ENCODE results near the gene HCFC1R1.

HCFC1R1 gene

DNA sequence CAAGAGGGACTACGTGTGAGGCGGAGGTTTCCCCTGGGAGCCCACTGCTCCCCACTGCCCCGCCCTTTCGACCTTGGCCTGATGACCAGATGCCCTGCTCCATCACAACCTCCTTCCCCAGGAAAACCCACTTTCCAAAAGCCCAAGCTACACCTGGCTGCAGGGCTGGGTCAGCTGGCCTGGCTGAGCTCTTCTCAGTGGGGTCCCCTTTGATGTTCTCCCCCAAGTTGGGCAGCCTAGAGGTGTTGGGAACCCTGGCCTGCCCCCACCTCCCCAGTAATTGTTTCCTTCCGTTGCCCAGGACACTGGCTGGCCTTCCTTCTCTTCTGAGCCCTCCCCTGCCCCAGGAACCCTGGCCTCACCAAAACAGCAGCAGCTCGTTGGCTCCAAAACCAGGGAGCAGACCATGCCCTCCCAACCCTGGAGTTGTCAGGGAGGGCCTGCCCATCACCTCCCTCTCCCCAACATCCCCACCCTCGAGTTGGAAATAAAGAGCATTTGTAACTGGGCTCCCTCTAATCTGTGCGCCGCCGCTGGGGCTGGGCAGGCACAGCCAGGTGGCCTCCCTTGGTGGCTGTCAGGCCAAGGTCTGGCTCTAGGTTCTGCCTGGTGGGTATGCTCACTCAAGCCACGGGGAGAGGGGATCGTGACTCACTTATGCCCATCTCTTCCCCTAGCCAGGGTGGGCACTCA, 9.6 kb downstream of the HCFC1R1 start:
- POLR2A ChIA-PET, result interaction anchor here (0.6 kb wide), 1 partner anchor 21 kb away, joined by 9 read pairs; no protein-coding TSS in a partner anchor
- TF ChIP-seq KLF16 (tag by site-specific recombination; IDR thresholded peaks at IDR 0.05), result no peak
- no peak overlapping the region for H3K4me3 ChIP-seq (ENCODE audit: low read depth, low read length)
- no peaks in the 10 kb centered on the region for H3K9me3 ChIP-seq (ENCODE audit: control insufficient read depth, insufficient read depth, low read depth, low read length)
- no peaks in the 10 kb centered on the region for H3K36me3 ChIP-seq (ENCODE audit: control insufficient read depth in 2 of 2, insufficient read depth in 1 of 2, low read length in 2 of 2)
- CTCF ChIA-PET, result interaction anchor here (0.7 kb wide), 1 partner anchor 14 kb away, joined by 3 read pairs; no protein-coding TSS in a partner anchor
- no peak overlapping the region for H3K27ac ChIP-seq (ENCODE audit: extremely low read depth, low read depth, low read length)
- no peaks in the 10 kb centered on the region; the same call in 1 of the 2 replicates for H3K4me1 ChIP-seq (ENCODE audit: control insufficient read depth, insufficient read depth, low read length)

DNA sequence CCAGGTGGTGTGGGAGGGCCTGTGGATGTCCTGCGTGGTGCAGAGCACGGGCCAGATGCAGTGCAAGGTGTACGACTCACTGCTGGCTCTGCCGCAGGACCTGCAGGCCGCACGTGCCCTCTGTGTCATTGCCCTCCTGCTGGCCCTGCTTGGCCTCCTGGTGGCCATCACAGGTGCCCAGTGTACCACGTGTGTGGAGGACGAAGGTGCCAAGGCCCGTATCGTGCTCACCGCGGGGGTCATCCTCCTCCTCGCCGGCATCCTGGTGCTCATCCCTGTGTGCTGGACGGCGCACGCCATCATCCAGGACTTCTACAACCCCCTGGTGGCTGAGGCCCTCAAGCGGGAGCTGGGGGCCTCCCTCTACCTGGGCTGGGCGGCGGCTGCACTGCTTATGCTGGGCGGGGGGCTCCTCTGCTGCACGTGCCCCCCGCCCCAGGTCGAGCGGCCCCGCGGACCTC, 10.2 kb downstream of the HCFC1R1 start:
- POLR2A ChIA-PET, result no interaction called here
- no peak overlapping the region for H3K27ac ChIP-seq (ENCODE audit: extremely low read depth, low read depth, low read length)

DNA sequence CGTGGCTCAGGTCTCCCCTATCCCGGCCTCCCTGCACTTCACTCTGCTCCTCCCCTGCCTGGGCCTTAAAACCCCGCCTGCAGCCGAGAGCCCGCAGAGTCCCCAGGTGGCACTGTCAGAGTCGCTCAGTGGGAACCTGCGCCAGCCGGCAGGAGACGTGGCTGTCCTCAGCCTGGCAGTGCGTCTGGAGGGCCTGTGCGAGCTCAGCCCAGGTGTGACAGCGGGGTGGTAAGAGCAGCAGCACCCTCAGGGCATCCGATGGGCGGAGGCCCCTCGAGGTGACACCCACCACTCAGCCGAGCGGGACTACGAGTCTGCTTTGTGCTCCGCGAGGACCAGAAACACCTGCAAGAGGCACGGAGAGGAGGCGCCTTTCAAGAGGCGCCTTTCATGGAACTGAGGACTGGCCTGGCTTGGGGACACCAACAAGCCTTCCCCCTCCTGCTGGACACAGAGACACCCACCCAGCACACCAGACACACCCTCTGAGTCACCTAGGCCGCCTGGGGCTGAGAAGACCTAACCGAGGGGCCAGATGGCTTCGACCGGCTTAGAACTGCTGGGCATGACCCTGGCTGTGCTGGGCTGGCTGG, 10.8 kb downstream of the HCFC1R1 start, which contains the start of gene CLDN9:
Gene CLDN9, plus strand, starts transcription at position 96 of the 593 bp plus-strand sequence. Its CDS starts 440 bp downstream, at position 536.
- CTCF ChIA-PET, result interaction anchor here (0.6 kb wide), 1 partner anchor 29 kb away, joined by 3 read pairs; no protein-coding TSS in a partner anchor
- no peak within 1 kb of the TSS for H3K27ac ChIP-seq (ENCODE audit: extremely low read depth, low read depth, low read length)
- H3K4me1 ChIP-seq (ENCODE audit: control insufficient read depth, insufficient read depth, low read length), result no peaks in the 10 kb centered on the region; the same call in 1 of the 2 replicates
- H3K4me3 ChIP-seq (ENCODE audit: low read depth, low read length), result no peak within 1 kb of the TSS
- POLR2A ChIA-PET, result interaction anchor here (0.6 to 1.4 kb wide), 4 partner anchors 8 to 15 kb away, joined by 3 to 5 read pairs (median 4); partner anchors contain the start of genes HCFC1R1 and THOC6
- TF ChIP-seq KLF1 (tag by site-specific recombination; IDR thresholded peaks at IDR 0.05), result peak; percentile 80
- TF ChIP-seq ZIC2 (tag by site-specific recombination; IDR thresholded peaks at IDR 0.05), result peak; percentile 74
- TF ChIP-seq, protein P1, sequence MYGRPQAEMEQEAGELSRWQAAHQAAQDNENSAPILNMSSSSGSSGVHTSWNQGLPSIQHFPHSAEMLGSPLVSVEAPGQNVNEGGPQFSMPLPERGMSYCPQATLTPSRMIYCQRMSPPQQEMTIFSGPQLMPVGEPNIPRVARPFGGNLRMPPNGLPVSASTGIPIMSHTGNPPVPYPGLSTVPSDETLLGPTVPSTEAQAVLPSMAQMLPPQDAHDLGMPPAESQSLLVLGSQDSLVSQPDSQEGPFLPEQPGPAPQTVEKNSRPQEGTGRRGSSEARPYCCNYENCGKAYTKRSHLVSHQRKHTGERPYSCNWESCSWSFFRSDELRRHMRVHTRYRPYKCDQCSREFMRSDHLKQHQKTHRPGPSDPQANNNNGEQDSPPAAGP (tag by site-specific recombination; IDR thresholded peaks at IDR 0.05), result 0 out of 2 replicates have a peak, but pooled peaks have one; percentile 17
- TF ChIP-seq ZNF311 (tag by site-specific recombination; IDR thresholded peaks at IDR 0.05; ENCODE audit: borderline replicate concordance), result no peak
- no peak for TF ChIP-seq ZNF558 (tag by site-specific recombination; IDR thresholded peaks at IDR 0.05)
- peak; percentile 71; the same call in 1 of the 2 replicates for TF ChIP-seq ZNF677 (tag by site-specific recombination; IDR thresholded peaks at IDR 0.05)
- no peaks in the 10 kb centered on the region for H3K9me3 ChIP-seq (ENCODE audit: control insufficient read depth, insufficient read depth, low read depth, low read length)
- H3K36me3 ChIP-seq (ENCODE audit: control insufficient read depth in 2 of 2, insufficient read depth in 1 of 2, low read length in 2 of 2), result no peaks in the 10 kb centered on the region

More for the DNA sequence above, 10.2 kb downstream of the HCFC1R1 start:
- CTCF ChIA-PET, result interaction anchor here (0.6 kb wide), 1 partner anchor 29 kb away, joined by 3 read pairs; no protein-coding TSS in a partner anchor
- Histone ChIP-seq H3K9me3 (ENCODE audit: control insufficient read depth, insufficient read depth, low read depth, low read length) (no peaks in the 10 kb centered on the region), H3K36me3 (ENCODE audit: control insufficient read depth in 2 of 2, insufficient read depth in 1 of 2, low read length in 2 of 2) (no peaks in the 10 kb centered on the region), H3K4me1 (ENCODE audit: control insufficient read depth, insufficient read depth, low read length) (no peaks in the 10 kb centered on the region; the same call in 1 of the 2 replicates), H3K4me3 (ENCODE audit: low read depth, low read length) (no peak overlapping the region)
- no peak for TF ChIP-seq ZNF510 (tag by site-specific recombination; IDR thresholded peaks at IDR 0.05; ENCODE audit: insufficient replicate concordance)
- no peak for TF ChIP-seq ZNF544 (tag by site-specific recombination; IDR thresholded peaks at IDR 0.05)
- no peak for TF ChIP-seq ZSCAN23 (tag by site-specific recombination; IDR thresholded peaks at IDR 0.05)
- TF ChIP-seq, protein P2, sequence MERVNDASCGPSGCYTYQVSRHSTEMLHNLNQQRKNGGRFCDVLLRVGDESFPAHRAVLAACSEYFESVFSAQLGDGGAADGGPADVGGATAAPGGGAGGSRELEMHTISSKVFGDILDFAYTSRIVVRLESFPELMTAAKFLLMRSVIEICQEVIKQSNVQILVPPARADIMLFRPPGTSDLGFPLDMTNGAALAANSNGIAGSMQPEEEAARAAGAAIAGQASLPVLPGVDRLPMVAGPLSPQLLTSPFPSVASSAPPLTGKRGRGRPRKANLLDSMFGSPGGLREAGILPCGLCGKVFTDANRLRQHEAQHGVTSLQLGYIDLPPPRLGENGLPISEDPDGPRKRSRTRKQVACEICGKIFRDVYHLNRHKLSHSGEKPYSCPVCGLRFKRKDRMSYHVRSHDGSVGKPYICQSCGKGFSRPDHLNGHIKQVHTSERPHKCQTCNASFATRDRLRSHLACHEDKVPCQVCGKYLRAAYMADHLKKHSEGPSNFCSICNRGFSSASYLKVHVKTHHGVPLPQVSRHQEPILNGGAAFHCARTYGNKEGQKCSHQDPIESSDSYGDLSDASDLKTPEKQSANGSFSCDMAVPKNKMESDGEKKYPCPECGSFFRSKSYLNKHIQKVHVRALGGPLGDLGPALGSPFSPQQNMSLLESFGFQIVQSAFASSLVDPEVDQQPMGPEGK (tag by site-specific recombination; IDR thresholded peaks at IDR 0.05), result no peak
- TF ChIP-seq ZNF302 (tag by site-specific recombination; IDR thresholded peaks at IDR 0.05; ENCODE audit: low read depth), result no peak
- TF ChIP-seq, protein P3, sequence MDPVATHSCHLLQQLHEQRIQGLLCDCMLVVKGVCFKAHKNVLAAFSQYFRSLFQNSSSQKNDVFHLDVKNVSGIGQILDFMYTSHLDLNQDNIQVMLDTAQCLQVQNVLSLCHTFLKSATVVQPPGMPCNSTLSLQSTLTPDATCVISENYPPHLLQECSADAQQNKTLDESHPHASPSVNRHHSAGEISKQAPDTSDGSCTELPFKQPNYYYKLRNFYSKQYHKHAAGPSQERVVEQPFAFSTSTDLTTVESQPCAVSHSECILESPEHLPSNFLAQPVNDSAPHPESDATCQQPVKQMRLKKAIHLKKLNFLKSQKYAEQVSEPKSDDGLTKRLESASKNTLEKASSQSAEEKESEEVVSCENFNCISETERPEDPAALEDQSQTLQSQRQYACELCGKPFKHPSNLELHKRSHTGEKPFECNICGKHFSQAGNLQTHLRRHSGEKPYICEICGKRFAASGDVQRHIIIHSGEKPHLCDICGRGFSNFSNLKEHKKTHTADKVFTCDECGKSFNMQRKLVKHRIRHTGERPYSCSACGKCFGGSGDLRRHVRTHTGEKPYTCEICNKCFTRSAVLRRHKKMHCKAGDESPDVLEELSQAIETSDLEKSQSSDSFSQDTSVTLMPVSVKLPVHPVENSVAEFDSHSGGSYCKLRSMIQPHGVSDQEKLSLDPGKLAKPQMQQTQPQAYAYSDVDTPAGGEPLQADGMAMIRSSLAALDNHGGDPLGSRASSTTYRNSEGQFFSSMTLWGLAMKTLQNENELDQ (tag by site-specific recombination; IDR thresholded peaks at IDR 0.05; ENCODE audit: low read depth), result no peak
- TF ChIP-seq ZNF791 (tag by site-specific recombination; IDR thresholded peaks at IDR 0.05), result no peak
- TF ChIP-seq ZNF530 (tag by site-specific recombination; IDR thresholded peaks at IDR 0.05; ENCODE audit: low read depth), result no peak
- TF ChIP-seq ZNF335 (tag by site-specific recombination; conservative IDR thresholded peaks at IDR 0.05), result no peak
- TF ChIP-seq SP7 (tag by site-specific recombination; IDR thresholded peaks at IDR 0.05), result no peak
- no peak for TF ChIP-seq WT1 (tag by site-specific recombination; IDR thresholded peaks at IDR 0.05)
- TF ChIP-seq SP3 (tag by site-specific recombination; IDR thresholded peaks at IDR 0.05), result no peak
- TF ChIP-seq ZNF555 (tag by site-specific recombination; conservative IDR thresholded peaks at IDR 0.05), result no peak
- no peak for TF ChIP-seq ZNF426 (tag by site-specific recombination; IDR thresholded peaks at IDR 0.05)
- TF ChIP-seq ZNF223 (tag by site-specific recombination; IDR thresholded peaks at IDR 0.05), result no peak
- no peak for TF ChIP-seq OSR2 (tag by site-specific recombination; IDR thresholded peaks at IDR 0.05)

Measured in HEK293 (cell line).